NK-92 treated with Interleukin-12 subunit alpha and Interleukin-12 subunit beta, amount 100 ng/mL, for 24 hours (cell line): ENCODE data around the gene ABTB2.

ENCODE experiments used
- DNase-seq: peaks from one replicate; lab custom pipeline; 2025; lab: John Stamatoyannopoulos, UW

ABTB2 gene

GRCh38 chr11:34360046-34360445, 2.2 kb upstream of the ABTB2 start:
- no peak for DNase-seq

GRCh38 chr11:34359548-34359891, 1.7 kb upstream of the ABTB2 start:
- no peak for DNase-seq

- DNase-seq, result peak; percentile 43
Measured at GRCh38 chr11:34358728-34359547, 1.1 kb upstream of the ABTB2 start.

- no peak for DNase-seq
Measured at GRCh38 chr11:34358258-34358727, 483 bp upstream of the ABTB2 start.

GRCh38 chr11:34356913-34357700, 703 bp downstream of the ABTB2 start:
- DNase-seq, result peak; percentile 47

GRCh38 chr11:34356576-34356912, 1.3 kb downstream of the ABTB2 start:
- no peak for DNase-seq

GRCh38 chr11:34356130-34356529, 1.7 kb downstream of the ABTB2 start:
- no peak for DNase-seq

- no peak for DNase-seq
Measured at GRCh38 chr11:34355726-34356125, 2.1 kb downstream of the ABTB2 start.

- DNase-seq, result no peak
Measured at GRCh38 chr11:34354782-34355181, 3.0 kb downstream of the ABTB2 start.

- no peak for DNase-seq
Measured at GRCh38 chr11:34353881-34354280, 3.9 kb downstream of the ABTB2 start.

- DNase-seq, result no peak
Measured at GRCh38 chr11:34351687-34352469, 5.9 kb downstream of the ABTB2 start.

- DNase-seq, result no peak
Measured at GRCh38 chr11:34351051-34351450, 6.8 kb downstream of the ABTB2 start.

GRCh38 chr11:34349882-34350281, 7.9 kb downstream of the ABTB2 start:
- DNase-seq, result no peak

- DNase-seq, result no peak
Measured at GRCh38 chr11:34348919-34349318, 8.9 kb downstream of the ABTB2 start.

GRCh38 chr11:34348096-34348495, 9.7 kb downstream of the ABTB2 start:
- no peak for DNase-seq

- DNase-seq, result no peak
Measured at GRCh38 chr11:34346551-34346950, 11.3 kb downstream of the ABTB2 start.

GRCh38 chr11:34345991-34346480, 11.8 kb downstream of the ABTB2 start:
- DNase-seq, result no peak

GRCh38 chr11:34345540-34345876, 12.3 kb downstream of the ABTB2 start:
- no peak for DNase-seq

- no peak for DNase-seq
Measured at GRCh38 chr11:34344768-34345539, 12.9 kb downstream of the ABTB2 start.

- DNase-seq, result no peak
Measured at GRCh38 chr11:34344410-34344767, 13.4 kb downstream of the ABTB2 start.

- no peak for DNase-seq
Measured at GRCh38 chr11:34343686-34344085, 14.1 kb downstream of the ABTB2 start.

- DNase-seq, result no peak
Measured at GRCh38 chr11:34343153-34343552, 14.7 kb downstream of the ABTB2 start.
